ENCODE data around the gene TBC1D30.
"Not testable (repeated sequence)": the region's sequence is repeated elsewhere in the genome, so short reads cannot be mapped to it uniquely, and the experiment has no call there.

The TBC1D30 gene

DNA sequence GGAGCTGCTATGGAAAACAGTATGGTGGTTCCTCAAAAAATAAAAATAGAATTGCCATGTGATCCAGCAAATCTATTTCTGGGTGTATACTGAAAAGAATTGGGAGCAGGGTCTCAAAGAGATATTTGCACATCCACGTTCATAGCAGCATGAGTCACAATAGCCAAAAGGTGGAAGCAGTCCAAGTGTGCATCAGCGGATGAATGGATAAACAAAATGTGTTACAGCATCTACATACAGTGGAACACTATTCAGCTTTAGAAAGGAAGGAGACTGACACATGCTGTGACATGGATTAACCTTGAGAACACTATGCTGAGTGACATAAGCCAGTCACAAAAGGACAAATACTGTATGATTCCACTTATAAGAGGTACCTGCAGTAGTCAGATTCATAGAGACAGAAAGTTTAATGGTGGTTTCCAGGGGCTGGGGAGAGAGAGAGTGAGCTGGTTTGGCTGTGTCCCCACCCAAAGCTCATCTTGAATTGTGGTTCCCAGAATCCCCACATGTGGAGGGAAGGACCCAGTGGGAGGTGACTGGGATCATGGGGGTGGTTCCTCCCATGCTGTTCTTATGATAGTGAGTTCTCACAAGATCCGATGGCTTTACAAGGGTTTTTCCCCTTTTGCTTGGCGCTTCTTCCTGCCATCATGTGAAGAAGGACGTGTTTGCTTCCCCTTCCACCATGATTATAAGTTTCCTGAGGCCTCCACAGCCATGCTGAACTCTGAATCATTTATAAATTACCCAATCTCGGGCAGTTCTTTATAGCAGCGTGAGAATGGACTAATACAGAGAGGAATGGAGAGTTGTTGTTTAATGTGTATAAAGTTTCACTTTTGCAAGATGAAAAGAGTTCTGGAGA is 17.6 kb upstream of the TBC1D30 start:
- no peak for DNase-seq

GRCh38 chr12:64808110-64808509 is 16.3 kb upstream of the TBC1D30 start:
- DNase-seq: no peak

DNA sequence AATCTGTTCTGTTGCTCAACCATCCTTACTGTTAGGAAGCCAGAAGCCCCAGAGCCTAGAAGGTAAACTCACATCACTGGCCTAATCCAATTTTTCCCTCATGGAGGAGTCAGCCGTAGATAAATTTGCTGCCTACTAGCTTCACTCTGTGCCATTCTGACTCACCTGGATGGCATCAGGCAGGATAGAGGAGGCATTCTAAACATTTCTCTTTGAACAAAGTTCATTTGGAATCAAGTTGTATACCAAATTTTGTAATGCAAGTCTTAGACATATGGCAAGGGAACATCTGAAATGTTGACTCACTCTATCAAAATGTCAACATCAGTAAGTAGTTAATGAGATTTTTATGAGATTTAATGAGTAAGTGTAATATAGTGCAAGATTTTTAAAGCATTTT is 13.6 kb upstream of the TBC1D30 start:
- no peak for DNase-seq

DNA sequence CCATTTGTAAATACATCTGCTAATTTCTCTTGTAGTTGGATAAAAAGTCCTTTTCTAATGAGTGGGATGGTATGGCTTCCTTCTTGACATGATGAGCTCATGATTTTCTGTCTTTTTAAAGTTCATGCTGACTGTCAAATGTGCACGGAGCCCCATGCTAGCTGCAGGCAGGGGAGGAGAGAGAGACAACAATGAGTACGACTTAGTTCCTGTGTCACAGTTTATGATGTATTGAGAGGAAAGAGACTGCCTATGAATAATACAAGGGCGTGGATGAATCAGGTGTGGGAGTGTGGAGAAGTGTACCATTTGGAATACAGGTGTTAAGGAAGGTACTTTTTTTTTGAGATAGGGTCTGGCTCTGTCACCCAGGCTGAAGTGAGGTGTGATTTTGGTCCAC is 10.7 kb upstream of the TBC1D30 start:
- no peak for DNase-seq

- DNase-seq: no peak
Measured at GRCh38 chr12:64814432-64814831, 10.0 kb upstream of the TBC1D30 start.

DNA sequence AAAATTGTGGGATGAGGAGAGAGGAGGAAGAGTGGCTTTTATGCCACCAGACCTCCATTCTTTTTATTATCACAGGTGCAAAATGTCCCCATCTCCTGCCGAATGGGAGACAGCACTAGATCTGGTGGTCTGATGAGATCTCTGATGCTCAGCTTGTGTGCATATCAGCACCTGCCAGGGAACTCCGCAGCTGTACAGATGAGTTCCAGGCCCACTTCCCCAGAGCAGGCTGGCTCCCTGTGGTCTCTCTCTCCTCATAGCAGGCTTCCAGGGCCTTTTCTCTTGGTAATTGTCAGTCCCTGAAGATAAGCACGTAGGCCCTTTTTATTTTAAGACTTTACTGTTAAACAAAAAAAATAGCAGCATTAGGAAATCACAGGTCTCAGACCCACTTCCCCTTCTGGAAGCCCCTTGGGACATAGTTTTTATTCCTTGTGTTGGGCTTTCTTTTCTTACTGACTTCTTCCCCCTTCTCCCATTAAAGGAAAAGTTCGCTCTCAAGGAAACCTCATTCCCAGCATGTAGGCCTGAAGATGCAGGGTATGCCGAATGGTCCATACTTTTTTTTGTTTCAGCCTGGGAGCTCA is 4.5 kb upstream of the TBC1D30 start:
- no peak for DNase-seq

DNA sequence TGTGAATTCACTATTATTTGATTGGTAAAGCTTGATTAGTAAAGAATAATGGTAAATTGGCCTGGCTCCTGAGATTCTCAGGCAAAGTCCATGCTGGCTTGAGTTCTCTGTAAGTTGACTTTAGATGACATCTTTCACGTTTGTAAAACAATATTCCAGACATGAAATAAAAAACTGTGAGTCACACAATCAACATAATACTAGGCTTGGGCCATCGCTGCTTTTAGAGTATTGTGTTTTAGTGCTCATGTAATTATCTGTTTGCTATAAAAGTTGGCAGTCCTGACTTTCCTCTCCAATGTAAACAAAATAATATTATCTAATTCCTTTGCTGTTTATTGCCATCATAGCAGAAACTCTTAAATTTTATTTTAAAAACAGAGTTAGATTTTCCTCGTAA is 3.9 kb upstream of the TBC1D30 start:
- DNase-seq: no peak

- no peak for DNase-seq
Measured at GRCh38 chr12:64821116-64821630, 3.3 kb upstream of the TBC1D30 start.

DNA sequence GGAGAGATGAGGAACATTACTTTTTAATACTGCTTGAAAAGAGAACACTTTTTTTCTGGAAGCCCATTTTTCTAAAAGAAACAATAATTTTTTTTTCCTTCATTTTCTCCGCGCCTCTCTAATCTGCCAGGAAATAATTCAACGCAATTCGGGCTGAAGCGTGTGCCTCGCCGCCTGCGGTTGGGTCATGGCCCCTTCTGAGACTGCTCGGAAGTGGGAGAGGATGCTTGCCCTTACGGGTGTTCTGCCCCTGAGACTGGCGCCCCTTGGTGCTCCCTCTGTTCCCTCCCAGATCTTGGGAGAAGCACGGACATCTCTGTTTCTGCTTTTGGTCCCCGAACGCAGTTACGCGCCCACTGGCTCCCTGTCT is 332 bp upstream of the TBC1D30 start:
- DNase-seq: no peak

GRCh38 chr12:64825143-64826021 is 935 bp downstream of the TBC1D30 start:
- DNase-seq: no peak

DNA sequence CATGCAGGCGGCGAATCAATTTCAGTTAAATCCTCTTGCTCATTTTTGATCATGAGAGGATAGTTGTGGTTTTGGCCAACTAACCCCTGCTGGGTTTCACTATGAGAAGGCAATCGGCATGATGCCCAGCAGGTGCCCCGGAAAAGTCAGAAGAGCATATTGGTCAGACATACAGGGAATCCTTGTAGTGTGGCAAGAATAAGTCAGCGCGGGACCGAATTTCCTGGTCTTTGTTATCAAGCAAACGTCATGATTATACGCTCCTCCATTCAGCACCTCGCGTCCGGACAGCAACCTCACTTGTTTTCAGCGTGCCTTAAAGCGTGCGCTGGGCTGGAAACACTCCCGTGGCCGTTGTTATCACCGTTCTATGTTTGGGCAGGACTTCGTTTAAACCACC is 1.8 kb downstream of the TBC1D30 start:
- no peak for DNase-seq

DNA sequence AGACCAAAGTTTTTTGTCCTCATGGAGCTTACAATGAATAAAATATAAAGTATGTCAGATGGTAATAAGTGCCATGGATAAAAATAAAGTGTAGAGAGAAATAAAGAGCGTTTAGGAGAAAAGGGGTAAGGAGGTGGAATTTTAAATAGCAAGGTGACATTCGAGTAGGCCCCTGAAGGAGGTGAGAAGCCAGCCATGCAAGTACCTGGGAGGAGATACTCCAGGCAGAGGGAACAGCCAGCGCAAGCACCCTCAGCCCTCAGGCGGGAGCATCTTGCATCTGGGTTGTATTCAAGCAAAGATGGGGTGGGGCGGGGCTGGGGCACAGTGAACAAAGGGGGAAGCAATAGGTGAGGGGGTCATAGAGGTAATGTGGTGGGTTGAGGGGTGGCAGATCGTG is 4.3 kb downstream of the TBC1D30 start:
- no peak for DNase-seq

- DNase-seq: no peak
Measured at GRCh38 chr12:64833928-64834327, 9.5 kb downstream of the TBC1D30 start.

DNA sequence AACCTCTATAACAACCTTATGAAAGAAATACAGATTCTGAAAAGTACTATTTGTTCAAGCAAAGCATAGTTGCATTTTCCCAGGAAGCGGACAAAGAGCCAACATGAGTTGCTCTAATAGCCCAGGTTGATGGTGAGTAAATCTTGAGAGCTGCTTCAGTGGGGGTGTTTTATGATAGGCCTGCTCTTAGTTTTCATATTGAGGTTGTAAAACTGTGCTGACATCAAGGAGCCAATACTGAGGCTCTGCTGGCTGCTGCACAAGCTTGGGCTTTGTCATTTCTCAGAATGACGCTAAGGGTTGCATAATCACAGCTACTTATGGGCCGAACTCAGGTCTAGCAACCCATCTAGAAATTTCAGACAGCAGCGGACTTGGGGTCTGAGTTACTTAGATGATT is 11.5 kb downstream of the TBC1D30 start:
- DNase-seq: no peak

- DNase-seq: no peak
Measured at GRCh38 chr12:64836856-64837255, 12.4 kb downstream of the TBC1D30 start.

GRCh38 chr12:64837427-64837826 is 13.0 kb downstream of the TBC1D30 start:
- no peak for DNase-seq

- no peak for DNase-seq
Measured at GRCh38 chr12:64840119-64840518, 15.7 kb downstream of the TBC1D30 start.

DNA sequence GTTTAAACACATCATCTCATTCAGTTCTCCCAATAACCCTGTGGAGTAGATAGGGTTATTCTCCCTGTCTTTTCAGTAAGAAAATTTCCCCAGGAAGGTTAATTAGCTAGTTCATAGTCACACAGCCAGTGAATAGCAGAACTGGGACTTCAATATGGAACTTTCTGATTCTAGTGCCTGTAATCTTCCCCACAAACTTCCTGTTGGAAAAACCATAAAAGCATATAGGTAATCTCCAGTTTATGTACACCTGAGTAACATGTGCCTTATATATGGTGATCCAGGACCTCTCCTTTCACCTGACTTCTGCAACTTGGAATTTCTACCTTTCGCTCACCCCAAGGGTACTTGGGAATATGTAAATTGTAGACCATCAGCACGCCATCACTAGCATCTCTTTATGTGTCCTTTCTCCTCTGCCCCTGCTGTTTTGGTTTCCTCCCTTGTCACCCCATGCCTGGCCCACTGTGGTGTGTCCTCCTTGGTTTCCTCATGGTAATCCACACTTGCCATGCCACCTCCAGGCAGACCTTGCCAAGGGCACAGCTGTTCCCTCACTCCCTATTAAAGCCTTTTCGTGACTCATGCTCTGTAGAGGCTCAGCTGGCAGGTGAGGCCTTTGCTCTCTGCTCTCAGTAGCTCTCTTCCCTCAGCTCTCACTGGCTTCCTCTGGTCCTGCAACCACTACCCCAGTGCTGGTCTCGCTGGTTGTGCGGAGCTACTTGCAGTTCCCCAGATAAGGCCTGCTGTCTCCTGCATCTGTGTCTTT is 16.7 kb downstream of the TBC1D30 start:
- no peak for DNase-seq

DNA sequence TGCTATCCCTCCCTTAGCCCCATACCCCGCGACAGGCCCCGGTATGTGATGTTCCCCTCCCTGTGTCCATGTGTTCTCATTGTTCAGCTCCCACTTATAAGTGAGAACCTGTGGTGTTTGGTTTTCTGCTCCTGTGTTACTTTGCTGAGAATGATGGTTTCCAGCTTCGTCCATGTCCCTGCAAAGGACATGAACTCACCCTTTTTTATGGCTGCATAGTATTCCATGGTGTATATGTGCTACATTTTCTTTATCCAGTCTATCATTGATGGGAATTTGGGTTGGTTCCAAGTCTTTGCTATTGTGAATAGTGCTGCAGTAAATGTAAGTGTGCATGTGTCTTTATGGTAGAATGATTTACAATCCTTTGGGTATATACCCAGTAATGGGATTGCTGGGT is 24.0 kb downstream of the TBC1D30 start:
- not testable (repeated sequence) for DNase-seq

DNA sequence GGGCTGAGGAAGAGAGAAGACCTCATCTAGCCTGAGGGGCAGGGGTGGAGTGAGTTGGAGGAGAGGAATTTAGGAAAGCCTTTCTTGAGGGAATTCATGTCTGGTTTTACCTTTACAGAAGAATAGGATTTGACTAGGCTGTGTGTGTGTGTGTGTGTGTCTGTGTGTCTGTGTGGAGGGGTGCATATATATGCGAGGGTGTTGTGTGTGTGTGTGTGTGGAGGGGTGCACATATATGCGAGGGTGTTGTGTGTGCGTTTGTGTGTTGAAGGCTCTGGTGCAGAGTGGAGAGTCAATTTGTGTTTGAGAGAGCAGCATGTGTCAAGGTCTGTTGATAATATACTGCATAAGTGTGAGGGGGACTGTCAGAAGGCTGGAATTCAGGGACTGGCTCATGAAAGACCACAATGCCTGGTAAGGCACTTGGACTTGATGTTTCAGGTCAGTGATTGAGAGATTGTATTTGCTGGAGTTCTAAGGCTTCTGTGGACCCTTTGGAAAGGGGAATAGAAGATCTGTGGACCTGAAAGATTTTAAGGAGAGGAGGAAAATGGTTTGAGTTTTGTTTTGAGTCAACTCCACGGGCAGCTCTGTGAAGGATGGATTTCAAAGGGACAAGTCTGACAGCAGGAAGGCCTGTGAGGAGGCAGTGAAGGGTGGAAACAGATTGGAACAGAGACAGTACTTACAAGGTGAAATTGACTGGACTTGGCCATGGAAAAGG is 34.6 kb downstream of the TBC1D30 start:
- no peak for DNase-seq

GRCh38 chr12:64860446-64860998 is 36.1 kb downstream of the TBC1D30 start:
- no peak for DNase-seq

- DNase-seq: no peak
Measured at GRCh38 chr12:64864319-64864718, 39.9 kb downstream of the TBC1D30 start.

Measured in NK-92 treated with Interleukin-12 subunit alpha and Interleukin-12 subunit beta, amount 100 ng/mL, for 24 hours (cell line).